AG09309 (cell line): ENCODE results near the gene LRRC25.

Source experiments
- DNase-seq: peaks from one replicate; pipeline ENCODE4 v3.0.0-alpha.2; 2010; ENCODE audit warnings: low read depth
- H3K4me3 ChIP-seq: 2 replicates; pipeline ENCODE4 v1.5.1; 2011; ENCODE audit warnings: mild to moderate bottlenecking, low read depth, low read length, moderate library complexity; ENCODE audit not compliant: control insufficient read depth
- TF ChIP-seq, protein P1 (sequence below): IDR thresholded peaks from 2 replicates; pipeline ENCODE4 v1.5.1; 2011; ENCODE audit warnings: mild to moderate bottlenecking, low read depth, low read length, inconsistent platforms; ENCODE audit not compliant: insufficient read depth, control insufficient read depth; ENCODE audit errors: missing control alignments

Gene LRRC25

DNA sequence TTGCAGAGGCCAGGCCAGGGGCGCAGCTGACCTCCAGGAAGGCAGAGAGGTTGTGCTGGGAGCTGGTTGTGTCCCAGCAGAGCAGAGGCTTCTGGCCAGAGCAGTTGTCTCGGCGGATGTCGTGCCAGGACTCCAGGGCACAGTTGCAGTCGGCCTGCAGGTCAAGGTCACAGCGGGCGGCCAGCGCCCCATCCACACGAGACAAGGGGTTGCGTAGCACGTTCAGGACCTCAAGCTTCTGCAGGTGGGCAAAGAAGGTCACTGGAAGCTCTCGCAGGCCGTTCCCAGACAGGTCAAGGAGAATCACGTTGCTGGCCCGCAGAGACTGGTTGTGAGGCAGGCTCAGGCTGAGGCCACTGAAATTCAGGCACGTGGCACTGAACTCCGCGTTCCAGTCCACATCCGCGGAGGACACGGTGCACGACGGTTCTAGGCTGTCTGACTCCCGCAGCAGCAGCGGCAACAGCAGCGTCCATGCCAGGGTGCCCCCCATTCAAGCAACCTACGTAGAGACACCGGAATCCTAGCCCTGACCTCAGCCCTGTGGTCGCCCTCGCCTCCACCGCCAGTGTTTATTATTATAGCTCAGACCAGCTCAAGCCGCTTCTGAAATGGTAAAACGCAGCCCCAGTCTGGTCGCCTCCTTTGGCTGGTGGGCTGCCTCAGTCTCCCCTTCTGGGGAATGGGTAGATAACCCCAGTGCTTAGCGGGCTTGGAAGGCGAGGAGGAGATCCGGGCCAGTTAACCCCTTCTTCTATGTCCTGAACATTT lies 766 bp downstream of the LRRC25 start:
- DNase-seq, result no peak
- TF ChIP-seq, protein P1, sequence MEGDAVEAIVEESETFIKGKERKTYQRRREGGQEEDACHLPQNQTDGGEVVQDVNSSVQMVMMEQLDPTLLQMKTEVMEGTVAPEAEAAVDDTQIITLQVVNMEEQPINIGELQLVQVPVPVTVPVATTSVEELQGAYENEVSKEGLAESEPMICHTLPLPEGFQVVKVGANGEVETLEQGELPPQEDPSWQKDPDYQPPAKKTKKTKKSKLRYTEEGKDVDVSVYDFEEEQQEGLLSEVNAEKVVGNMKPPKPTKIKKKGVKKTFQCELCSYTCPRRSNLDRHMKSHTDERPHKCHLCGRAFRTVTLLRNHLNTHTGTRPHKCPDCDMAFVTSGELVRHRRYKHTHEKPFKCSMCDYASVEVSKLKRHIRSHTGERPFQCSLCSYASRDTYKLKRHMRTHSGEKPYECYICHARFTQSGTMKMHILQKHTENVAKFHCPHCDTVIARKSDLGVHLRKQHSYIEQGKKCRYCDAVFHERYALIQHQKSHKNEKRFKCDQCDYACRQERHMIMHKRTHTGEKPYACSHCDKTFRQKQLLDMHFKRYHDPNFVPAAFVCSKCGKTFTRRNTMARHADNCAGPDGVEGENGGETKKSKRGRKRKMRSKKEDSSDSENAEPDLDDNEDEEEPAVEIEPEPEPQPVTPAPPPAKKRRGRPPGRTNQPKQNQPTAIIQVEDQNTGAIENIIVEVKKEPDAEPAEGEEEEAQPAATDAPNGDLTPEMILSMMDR, result no peak
- no peak overlapping the region for H3K4me3 ChIP-seq

DNA sequence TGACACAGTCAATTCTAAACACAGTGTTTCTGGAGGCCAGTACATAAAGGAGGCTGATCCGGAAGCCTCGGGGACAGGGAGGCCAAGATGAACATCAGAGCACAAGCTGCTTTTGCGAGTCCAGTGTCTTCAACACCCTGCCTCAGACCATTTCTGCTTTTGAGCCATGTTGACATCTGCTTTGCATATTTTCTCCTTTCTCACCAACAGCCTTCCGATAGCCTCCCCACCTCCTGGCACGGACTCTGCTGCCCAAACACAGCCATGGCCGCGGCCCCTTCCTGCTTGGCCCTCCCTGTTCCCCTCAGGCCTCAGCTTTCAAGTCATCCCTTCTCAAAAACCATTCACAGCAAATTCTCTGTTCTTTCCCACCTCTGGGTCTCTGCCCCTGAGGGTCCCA lies 3.6 kb downstream of the LRRC25 start:
- TF ChIP-seq, protein P1, result no peak
- no peak overlapping the region for H3K4me3 ChIP-seq
- no peak for DNase-seq

DNA sequence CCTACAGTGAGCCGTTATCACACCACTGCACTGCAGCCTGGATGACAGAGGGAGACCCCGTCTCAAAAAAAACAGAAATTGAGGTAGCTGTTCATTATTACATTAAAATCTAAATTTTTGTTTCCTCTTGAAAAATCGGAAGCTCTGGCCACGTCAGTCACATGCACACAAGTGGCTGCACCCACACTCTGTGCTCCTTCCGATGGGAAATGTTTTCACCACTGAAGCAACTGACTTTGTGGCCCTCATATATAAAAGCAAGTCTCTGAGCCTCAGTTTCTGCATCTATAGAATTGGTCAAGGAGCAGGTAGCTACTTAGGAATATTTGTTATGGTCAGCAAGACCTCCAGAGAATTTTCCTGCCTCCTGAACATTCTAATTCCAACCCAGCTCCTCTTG lies 4.5 kb downstream of the LRRC25 start:
- TF ChIP-seq, protein P1, result no peak
- no peak for DNase-seq

DNA sequence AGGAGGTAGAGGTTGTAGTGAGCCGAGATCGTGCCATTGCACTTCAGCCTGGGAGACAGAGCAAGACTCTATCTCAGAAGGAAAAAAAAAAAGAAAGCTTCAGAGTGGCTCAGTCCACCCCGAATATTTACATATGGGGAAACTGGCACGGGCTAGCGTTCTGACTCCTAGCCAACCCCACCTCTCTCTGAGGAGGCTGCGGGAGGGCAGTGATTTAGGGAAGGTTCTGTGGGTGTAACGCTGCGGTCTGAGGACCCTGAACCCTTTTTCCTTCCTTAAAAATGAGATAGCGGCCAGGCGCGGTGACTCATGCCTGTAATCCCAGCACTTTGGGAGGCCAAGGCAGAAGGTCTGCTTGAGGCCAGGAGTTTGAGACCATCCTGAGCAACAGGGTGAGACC lies 5.0 kb downstream of the LRRC25 start:
- TF ChIP-seq, protein P1, result no peak
- no peak overlapping the region for H3K4me3 ChIP-seq
- no peak for DNase-seq

More for the DNA sequence above, 4.5 kb downstream of the LRRC25 start:
- no peak overlapping the region for H3K4me3 ChIP-seq

DNA sequence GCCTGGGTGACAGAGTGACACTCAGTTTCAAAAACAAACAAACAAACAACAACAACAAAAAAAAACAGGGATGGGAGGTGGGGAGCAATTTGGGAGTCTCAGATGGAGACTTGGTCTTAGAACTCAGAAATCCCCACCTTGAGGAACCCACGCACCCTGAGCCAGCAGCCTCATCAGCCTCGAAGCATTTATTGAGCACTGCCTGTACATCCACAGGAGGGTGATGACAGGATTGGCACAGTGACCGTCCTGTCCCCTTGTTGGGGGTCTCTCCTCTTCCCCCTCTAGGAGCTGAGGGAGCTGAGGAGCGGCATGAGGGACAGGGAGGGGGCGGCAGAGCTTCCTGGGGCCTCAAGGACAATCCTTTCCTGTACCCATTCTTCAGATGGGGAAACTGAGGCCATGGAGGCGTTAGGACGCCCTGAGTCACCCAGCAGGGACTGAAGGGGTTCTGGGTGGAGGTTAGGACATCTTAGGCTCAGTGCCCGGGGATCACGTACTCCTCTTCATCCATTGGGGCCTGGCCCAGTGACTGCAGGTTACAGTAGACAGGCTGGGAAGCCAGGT lies 5.8 kb downstream of the LRRC25 start:
- TF ChIP-seq, protein P1, result no peak
- H3K4me3 ChIP-seq, result no peak overlapping the region
- no peak for DNase-seq

DNA sequence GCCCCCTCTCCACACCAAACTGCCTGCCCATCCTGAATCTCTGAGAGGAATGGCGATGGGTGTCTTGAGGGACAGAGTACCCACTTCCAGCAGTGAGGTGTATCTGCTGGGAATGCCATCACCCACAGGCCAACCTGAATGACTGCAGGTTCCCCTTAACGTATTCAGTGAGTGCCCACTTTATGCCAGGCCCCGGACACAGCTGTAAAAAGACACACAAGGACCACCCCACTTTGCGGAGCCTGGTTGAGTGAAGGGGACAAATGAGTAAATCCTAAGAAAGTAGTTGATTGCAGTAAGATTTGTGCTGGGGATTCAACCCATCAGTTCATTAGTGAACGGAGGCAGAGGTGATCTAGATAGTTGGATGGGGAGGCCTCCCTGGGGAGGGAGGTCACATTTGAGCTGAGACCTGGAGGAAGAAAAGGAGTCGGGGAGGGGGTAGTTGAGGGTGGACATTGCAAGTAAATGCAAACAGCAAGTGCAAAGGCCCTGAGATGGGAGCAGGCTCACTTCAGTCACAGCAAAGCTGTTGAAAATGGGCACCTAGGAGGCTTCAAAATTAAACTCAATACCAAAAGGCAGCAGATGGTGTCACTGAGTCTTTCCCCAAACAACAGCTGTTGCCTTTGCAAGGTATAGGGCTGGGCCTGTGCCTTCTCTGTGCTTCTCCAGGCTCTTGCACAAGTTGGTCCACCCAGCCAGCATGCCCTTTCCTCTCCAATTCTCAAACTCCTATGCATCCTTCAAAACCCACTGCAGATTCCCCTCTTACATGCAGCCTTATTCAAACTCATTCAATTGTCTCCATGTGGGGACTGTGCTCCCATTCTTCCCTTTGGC lies 7.1 kb downstream of the LRRC25 start:
- TF ChIP-seq, protein P1, result no peak
- no peak for DNase-seq
- no peak overlapping the region for H3K4me3 ChIP-seq
